Stimulated activated CD4-positive, alpha-beta T cell treated with anti-CD3 and anti-CD28 coated beads, Interleukin-1b, Interleukin-23, amount 100 ng/mL, for 1 hour (primary cell): ENCODE measurements around the gene CDC25C.
"Not testable (repeated sequence)": the region's sequence is repeated elsewhere in the genome, so short reads cannot be mapped to it uniquely, and the experiment has no call there.

Source experiments
- DNase-seq, 2 donors: peaks; one replicate each; pipeline ENCODE4 v3.0.0-alpha.2; 2020; ENCODE audit warnings: low read depth in 2 of 2

Gene CDC25C

GRCh38 chr5:138346889-138347288, 15.3 kb upstream of the CDC25C start:
- no peak for DNase-seq

- no peak for DNase-seq
Observed at GRCh38 chr5:138344887-138345622, 13.5 kb upstream of the CDC25C start.

- DNase-seq, result no peak
Observed at GRCh38 chr5:138340008-138340407, 8.4 kb upstream of the CDC25C start.

GRCh38 chr5:138339464-138339863, 7.9 kb upstream of the CDC25C start:
- no peak for DNase-seq

GRCh38 chr5:138339091-138339456, 7.5 kb upstream of the CDC25C start:
- DNase-seq, result no peak

- no peak for DNase-seq
Observed at GRCh38 chr5:138338411-138339090, 6.9 kb upstream of the CDC25C start.

- peak; percentile 80 to 87 for DNase-seq
Observed at GRCh38 chr5:138337685-138338410, 6.2 kb upstream of the CDC25C start, which contains the start of gene FAM53C. TSS of gene FAM53C (plus strand) at chr5:138338266. CDS start at chr5:138341336, 3,070 bp downstream.

- no peak for DNase-seq
Observed at GRCh38 chr5:138336952-138337684, 5.5 kb upstream of the CDC25C start.

- no peak for DNase-seq
Observed at GRCh38 chr5:138334867-138335447, 3.4 kb upstream of the CDC25C start.

- no peak for DNase-seq
Observed at GRCh38 chr5:138330813-138331448, 673 bp downstream of the CDC25C start.

- DNase-seq, result not testable (repeated sequence)
Observed at GRCh38 chr5:138318211-138318610, 13.4 kb downstream of the CDC25C start.

GRCh38 chr5:138316355-138316754, 15.2 kb downstream of the CDC25C start:
- DNase-seq, result no peak

GRCh38 chr5:138315751-138316278, 15.8 kb downstream of the CDC25C start:
- no peak for DNase-seq

GRCh38 chr5:138305797-138306196, 25.8 kb downstream of the CDC25C start:
- DNase-seq, result no peak

- no peak for DNase-seq
Observed at GRCh38 chr5:138303372-138303771, 28.2 kb downstream of the CDC25C start.

GRCh38 chr5:138289296-138289695, 42.3 kb downstream of the CDC25C start:
- no peak for DNase-seq

GRCh38 chr5:138287246-138287645, 44.4 kb downstream of the CDC25C start:
- DNase-seq, result no peak

GRCh38 chr5:138282920-138283742, 48.5 kb downstream of the CDC25C start:
- DNase-seq, result no peak

GRCh38 chr5:138280915-138281314, 50.7 kb downstream of the CDC25C start:
- DNase-seq, result no peak
